GM12878 (cell line): ENCODE data around the gene HYOU1. TPM values are rescaled to one million over a fixed set of nuclear protein-coding genes. Genes with fewer than 3 reads are reported as not detected.
"Not testable (repeated sequence)": the region's sequence is repeated elsewhere in the genome, so short reads cannot be mapped to it uniquely, and the experiment has no call there.

Experiments
- ATAC-seq: fragments of 200-7000 bp; cut with Tn5 transposase; 3 replicates; pipeline ENCODE4 v1.9.1; 2020; ENCODE audit warnings: mild to moderate bottlenecking, moderate library complexity
- BruUV-seq: library from RNA; stranded (reverse); fragments of 400-500 nt; replicated peaks from 2 replicates; lab custom pipeline; 2021; lab: Mats Ljungman, UMichigan
- CTCF ChIA-PET: fragments of 300-600 bp; sonication (Branson Sonifier 250); formaldehyde crosslinking; extraction: SDS; loops from one replicate; lab custom pipeline; 2021; ENCODE audit warnings: inconsistent platforms; lab: Yijun Ruan, JAX
- POLR2A ChIA-PET: fragments of 350-600 bp; formaldehyde crosslinking; extraction: SDS; loops from one replicate; lab custom pipeline; 2021; ENCODE audit warnings: inconsistent platforms; lab: Charles Lee
- RAD21 ChIA-PET: fragments of 300-600 bp; sonication (Branson Sonifier 250); formaldehyde crosslinking; loops from one replicate; lab custom pipeline; 2023; ENCODE audit warnings: antibody characterized with exemption; ENCODE audit not compliant: unreplicated experiment; lab: Charles Lee
- SMC1A ChIA-PET: fragments of 300-600 bp; sonication (Branson Sonifier 250); formaldehyde crosslinking; loops from one replicate; lab custom pipeline; 2023; ENCODE audit not compliant: unreplicated experiment, uncharacterized antibody; lab: Charles Lee
- DNase-seq: peaks from one replicate; pipeline ENCODE4 v3.0.0-alpha.2; 2011; ENCODE audit warnings: low read depth, low spot score
- FAIRE-seq: peaks from 3 replicates; lab custom pipeline; 2011; peaks lifted over from hg19 to GRCh38; lab: Jason Lieb, UNC
- H2AFZ ChIP-seq: 2 replicates; pipeline ENCODE4 v1.6.0; 2011; ENCODE audit warnings: low read depth, low read length, control low read depth; ENCODE audit not compliant: control insufficient read depth
- H3K27ac ChIP-seq: 2 replicates; pipeline ENCODE4 v1.5.1; 2011; ENCODE audit warnings: control low read depth; ENCODE audit not compliant: control insufficient read depth, insufficient read depth
- H3K27me3 ChIP-seq, 2 experiments: replicated peaks in 1 of 2; 2 replicates each; pipeline versions ENCODE4 v1.6.0 to v1.6.1; 2011; ENCODE audit warnings: low read length in 1 of 2; ENCODE audit not compliant: control insufficient read depth in 2 of 2, insufficient read depth in 2 of 2
- H3K36me3 ChIP-seq, 2 experiments: 2 replicates each; pipeline ENCODE4 v1.5.1; 2011; ENCODE audit warnings: low read length in 1 of 2; ENCODE audit not compliant: control insufficient read depth in 2 of 2, insufficient read depth in 2 of 2
- H3K4me1 ChIP-seq: 2 replicates; pipeline ENCODE4 v1.6.1; 2011; ENCODE audit warnings: mild to moderate bottlenecking, low read length, moderate library complexity, mixed read lengths; ENCODE audit not compliant: control insufficient read depth, insufficient read depth
- H3K4me2 ChIP-seq: 2 replicates; pipeline ENCODE4 v1.6.0; 2011; ENCODE audit warnings: control low read depth; ENCODE audit not compliant: control insufficient read depth, insufficient read depth
- H3K4me3 ChIP-seq: fragments of 200-600 bp; sonication (generic); 2 replicates; pipeline ENCODE4 v1.5.1; 2016
- H3K79me2 ChIP-seq: 2 replicates; pipeline ENCODE4 v1.6.0; 2011; ENCODE audit warnings: low read length; ENCODE audit not compliant: control insufficient read depth, insufficient read depth
- H3K9ac ChIP-seq: 2 replicates; pipeline ENCODE4 v1.8.0; 2011; ENCODE audit warnings: low read length, control low read depth, mixed read lengths; ENCODE audit not compliant: control insufficient read depth, insufficient read depth
- H3K9me3 ChIP-seq: replicated peaks from 3 replicates; pipeline ENCODE4 v1.5.1; 2011; ENCODE audit warnings: mild to moderate bottlenecking, low read length; ENCODE audit not compliant: control insufficient read depth, insufficient read depth
- H4K20me1 ChIP-seq: 2 replicates; pipeline ENCODE4 v1.6.0; 2011; ENCODE audit not compliant: control insufficient read depth, insufficient read depth
- BCLAF1 ChIP-seq: fragments of 450-650 bp; IDR thresholded peaks from 2 replicates; pipeline ENCODE4 v1.6.1; 2017; ENCODE audit warnings: antibody characterized with exemption, mild to moderate bottlenecking, moderate library complexity
- FOXK2 ChIP-seq: fragments of 450-650 bp; IDR thresholded peaks from 2 replicates; pipeline ENCODE4 v1.6.1; 2017; ENCODE audit warnings: mild to moderate bottlenecking, moderate library complexity
- SIN3A ChIP-seq: IDR thresholded peaks from 2 replicates; pipeline ENCODE4 v1.6.1; 2012; ENCODE audit warnings: low read depth, low read length, improper control_type of control experiment
- TBL1XR1 ChIP-seq: IDR thresholded peaks from 2 replicates; pipeline ENCODE4 v1.6.1; 2012; ENCODE audit warnings: low read depth, low read length, improper control_type of control experiment
- WGBS: methylation state at CpG from one replicate; pipeline ENCODE4 v1.1.6; 2016; ENCODE audit warnings: low lambda C conversion rate; ENCODE audit not compliant: insufficient replicate concordance, insufficient coverage; ENCODE audit errors: missing lambda C conversion rate; 5-methylcytosine and 5-hydroxymethylcytosine counted together
- in situ Hi-C: fragments of 300-500 bp; cut with MboI; formaldehyde crosslinking; loops from 9 replicates; pipeline ENCODE4 v1.14.3; 2018; ENCODE audit warnings: mixed read lengths
- intact Hi-C: fragments of 100-400 bp; cut with micrococcal nuclease; formaldehyde crosslinking; loops from one replicate; pipeline ENCODE4 v1.14.2; 2022; ENCODE audit not compliant: unreplicated experiment
- polyA plus RNA-seq, 11 experiments: library from polyadenylated mRNA; depleted of rRNA in 4 of 11; unstranded in 6 of 11; stranded (reverse) in 5 of 11; fragments of >200 nt; fragmentation: Nextera tagmentation in 4 of 11; fragmentation: Illumina TruSeq in 1 of 11; extraction: Ambion mirVana in 4 of 11; extraction: Trizol in 1 of 11; gene quantifications; 1 replicate in 1 of 11; 2 replicates in 10 of 11; pipeline versions ENCODE4 v1.2.1 to v1.2.3, GENCODE V29; 2011 to 2016; ENCODE audit warnings: inconsistent platforms in 2 of 11, missing spikeins in 2 of 11, low read depth in 1 of 11
- total RNA-seq, 4 experiments: library from RNA; depleted of rRNA in 3 of 4; stranded (reverse); fragments of >200 nt in 3 of 4; fragmentation: Illumina TruSeq in 1 of 4; extraction: Trizol in 1 of 4; gene quantifications; 2 replicates each; pipeline versions ENCODE4 v1.2.1 to v1.2.3, GENCODE V29; 2013 to 2021

The HYOU1 gene
- total and polyA plus RNA-seq, 10 of the 15 experiments (the other 5 are each of a cell fraction or from before 2014, with no cell fraction given), result 15.4 to 157 (median 109) TPM

GRCh38 chr11:119034813-119035212 is 22.2 kb downstream of the HYOU1 start:
- H3K4me2 ChIP-seq, result no peak overlapping the region
- no peak overlapping the region for H3K27ac ChIP-seq
- H3K4me1 ChIP-seq, result no peaks in the 10 kb centered on the region
- POLR2A ChIA-PET, result interaction anchor here (1.2 to 1.3 kb wide), 2 partner anchors 16 to 18 kb away, joined by 3 to 5 read pairs; partner anchors contain the start of gene TRAPPC4
- SMC1A ChIA-PET, result no interaction called here
- no peak overlapping the region for H3K9ac ChIP-seq
- no peak overlapping the region for H3K4me3 ChIP-seq
- FAIRE-seq (no peak), DNase-seq (no peak)
- no peaks in the 10 kb centered on the region for H3K36me3 ChIP-seq
- H3K27me3 ChIP-seq, result no peaks in the 10 kb centered on the region
- no peak overlapping the region for H2AFZ ChIP-seq
- in situ Hi-C loops, result no loop called here
- TF ChIP-seq SIN3A, result no peak
- no peak for TF ChIP-seq TBL1XR1
- TF ChIP-seq FOXK2, result no peak
- no peak for TF ChIP-seq BCLAF1
- TF ChIP-seq, all 136 proteins: peak for 0
- ATAC-seq, result no peak
- intact Hi-C loops, result no loop called here
- CTCF ChIA-PET, result interaction anchor here (0.6 to 0.9 kb wide), 2 partner anchors 78 to 286 kb away, joined by 3 read pairs; partner anchors contain the start of gene UPK2
- RAD21 ChIA-PET, result interaction anchor here (0.6 kb wide), 1 partner anchor 95 kb away, joined by 3 read pairs; no protein-coding TSS in a partner anchor
- Histone ChIP-seq H4K20me1 (no peaks in the 10 kb centered on the region), H3K9me3 (no peaks in the 10 kb centered on the region), H3K79me2 (peaks cover 7% of the 10 kb centered on the region)
- WGBS, result 41% methylated on average over 3 of the region's 3 CpGs
- BruUV-seq, result no TSS peak

DNA sequence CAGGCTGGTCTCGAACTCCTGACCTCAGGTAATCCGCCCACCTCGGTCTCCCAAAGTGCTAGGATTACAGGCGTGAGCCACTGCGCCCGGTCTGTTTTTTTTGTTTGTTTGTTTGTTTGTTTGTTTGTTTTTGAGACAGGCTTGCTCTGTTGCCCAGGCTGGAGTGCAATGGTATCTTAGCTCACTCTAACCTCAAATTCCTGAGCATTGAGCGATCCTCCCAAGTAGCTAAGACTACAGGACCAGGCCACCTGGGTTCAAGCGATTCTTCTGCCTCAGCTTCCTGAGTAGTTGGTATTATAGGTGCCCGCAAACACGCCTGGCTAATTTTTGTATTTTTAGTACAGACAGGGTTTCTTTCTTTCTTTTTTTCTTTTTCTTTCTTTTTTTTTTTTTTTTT is 23.6 kb downstream of the HYOU1 start:
- RAD21 ChIA-PET, ATAC-seq, intact Hi-C loops, BruUV-seq, H3K9ac ChIP-seq, H3K27ac ChIP-seq, H3K4me2 ChIP-seq, H3K36me3 ChIP-seq, H3K9me3 ChIP-seq, H3K4me3 ChIP-seq, H2AFZ ChIP-seq, DNase-seq, H4K20me1 ChIP-seq, H3K27me3 ChIP-seq, in situ Hi-C loops, FAIRE-seq: not testable (repeated sequence)
- SMC1A ChIA-PET, result interaction anchor here (1.4 kb wide), 1 partner anchor 10 kb away, joined by 4 read pairs; no protein-coding TSS in a partner anchor
- 70% methylated on average over 10 of the region's 10 CpGs for WGBS
- CTCF ChIA-PET, result interaction anchor here (0.7 to 1.8 kb wide), 4 partner anchors 13 to 30 kb away, joined by 4 to 8 read pairs (median 4); no protein-coding TSS in a partner anchor
- POLR2A ChIA-PET, result interaction anchor here (0.7 kb wide), 3 partner anchors 33 to 734 kb away, joined by 3 to 4 read pairs (median 3); no protein-coding TSS in a partner anchor
- peaks cover 11% of the 10 kb centered on the region for H3K4me1 ChIP-seq
- peaks cover 13% of the 10 kb centered on the region for H3K79me2 ChIP-seq
